Progenitor cell of endocrine pancreas (in vitro differentiated cells): ENCODE results near the gene OBP2B. TPM values are rescaled to one million over a fixed set of nuclear protein-coding genes. Genes with fewer than 3 reads are reported as not detected.
A peak's percentile ranks its signal among the peaks of the same experiment; 100 is the strongest.
"Not testable (repeated sequence)": the region's sequence is repeated elsewhere in the genome, so short reads cannot be mapped to it uniquely, and the experiment has no call there.

Experiments
- DNase-seq: peaks from one replicate; pipeline ENCODE4 v3.0.0; 2021; ENCODE audit warnings: low spot score; ENCODE audit not compliant: unreplicated experiment
- H3K27ac Mint-ChIP-seq: 2 replicates; pipeline ENCODE4 v1.8.0; 2021; ENCODE audit warnings: mild to moderate bottlenecking, moderate library complexity, mixed read lengths
- H3K27me3 Mint-ChIP-seq: 2 replicates; pipeline ENCODE4 v1.8.0; 2021; ENCODE audit warnings: mixed read lengths
- H3K36me3 Mint-ChIP-seq: 2 replicates; pipeline ENCODE4 v1.8.0; 2022; ENCODE audit warnings: mixed read lengths; ENCODE audit not compliant: insufficient read depth
- H3K4me1 Mint-ChIP-seq: 2 replicates; pipeline ENCODE4 v1.8.0; 2021; ENCODE audit warnings: low read depth, mixed read lengths
- H3K4me3 Mint-ChIP-seq: 2 replicates; pipeline ENCODE4 v1.8.0; 2021; ENCODE audit warnings: low read depth, mild to moderate bottlenecking, moderate library complexity, mixed read lengths
- H3K9me3 Mint-ChIP-seq: 2 replicates; pipeline ENCODE4 v1.8.0; 2021; ENCODE audit warnings: low read depth, mixed read lengths
- CTCF ChIP-seq: fragments of 200-600 bp; sonication (generic); IDR thresholded peaks from one replicate; pipeline ENCODE4 v1.5.0; 2021; ENCODE audit warnings: antibody characterized with exemption, mild to moderate bottlenecking; ENCODE audit not compliant: unreplicated experiment
- total RNA-seq: library from RNA; stranded (reverse); gene quantifications from 2 replicates; pipeline ENCODE4 v1.2.1, GENCODE V29; 2021

Gene OBP2B
- total RNA-seq, 1 donor from 2014 or later = not detected

GRCh38 chr9:133233681-133234432 is 24.8 kb upstream of the OBP2B start:
- H3K4me3 Mint-ChIP-seq = no peak overlapping the region
- H3K36me3 Mint-ChIP-seq = no peaks in the 10 kb centered on the region
- peaks cover 2% of the 10 kb centered on the region for H3K27me3 Mint-ChIP-seq
- H3K9me3 Mint-ChIP-seq = peaks cover 6% of the 10 kb centered on the region
- DNase-seq = no peak
- H3K4me1 Mint-ChIP-seq = peaks cover 4% of the 10 kb centered on the region
- TF ChIP-seq CTCF = no peak
- peak overlapping the region; percentile 24 for H3K27ac Mint-ChIP-seq

GRCh38 chr9:133231934-133232568 is 23.0 kb upstream of the OBP2B start:
- H3K4me1 Mint-ChIP-seq, H3K27me3 Mint-ChIP-seq, DNase-seq, H3K27ac Mint-ChIP-seq, H3K9me3 Mint-ChIP-seq, H3K36me3 Mint-ChIP-seq, H3K4me3 Mint-ChIP-seq: not testable (repeated sequence)

- H3K9me3 Mint-ChIP-seq, H3K4me3 Mint-ChIP-seq, H3K27me3 Mint-ChIP-seq, DNase-seq, H3K27ac Mint-ChIP-seq, H3K36me3 Mint-ChIP-seq, H3K4me1 Mint-ChIP-seq: not testable (repeated sequence)
Measured at GRCh38 chr9:133230514-133230913, 21.5 kb upstream of the OBP2B start.

- no peak for DNase-seq
- no peak overlapping the region for H3K4me3 Mint-ChIP-seq
- H3K27me3 Mint-ChIP-seq = peaks cover 2% of the 10 kb centered on the region
- TF ChIP-seq CTCF = no peak
- no peaks in the 10 kb centered on the region for H3K36me3 Mint-ChIP-seq
- H3K4me1 Mint-ChIP-seq = no peaks in the 10 kb centered on the region
- peaks cover 6% of the 10 kb centered on the region for H3K9me3 Mint-ChIP-seq
- H3K27ac Mint-ChIP-seq = no peak overlapping the region
Measured at GRCh38 chr9:133230093-133230492, 21.0 kb upstream of the OBP2B start.

GRCh38 chr9:133228474-133229193 is 19.6 kb upstream of the OBP2B start:
- not testable (repeated sequence) for H3K4me1 Mint-ChIP-seq, H3K27ac Mint-ChIP-seq, H3K27me3 Mint-ChIP-seq, H3K4me3 Mint-ChIP-seq, DNase-seq, H3K9me3 Mint-ChIP-seq, H3K36me3 Mint-ChIP-seq

GRCh38 chr9:133227996-133228395 is 18.9 kb upstream of the OBP2B start:
- H3K27me3 Mint-ChIP-seq, H3K9me3 Mint-ChIP-seq, H3K27ac Mint-ChIP-seq, H3K4me3 Mint-ChIP-seq, DNase-seq, H3K36me3 Mint-ChIP-seq, H3K4me1 Mint-ChIP-seq: not testable (repeated sequence)

- no peak overlapping the region for H3K27ac Mint-ChIP-seq
- no peaks in the 10 kb centered on the region for H3K36me3 Mint-ChIP-seq
- H3K9me3 Mint-ChIP-seq = peaks cover 6% of the 10 kb centered on the region
- no peak for TF ChIP-seq CTCF
- H3K27me3 Mint-ChIP-seq = peaks cover 5% of the 10 kb centered on the region
- DNase-seq = no peak
- H3K4me1 Mint-ChIP-seq = peaks cover 2% of the 10 kb centered on the region
- H3K4me3 Mint-ChIP-seq = no peak overlapping the region
Measured at GRCh38 chr9:133227242-133227860, 18.3 kb upstream of the OBP2B start.
